HG03066 (cell line): Measurements from ENCODE around the gene PECR.
A peak's percentile ranks its signal among the peaks of the same experiment; 100 is the strongest.
"Not testable (repeated sequence)": the region's sequence is repeated elsewhere in the genome, so short reads cannot be mapped to it uniquely, and the experiment has no call there.

Experiments used
- ATAC-seq: cut with Tn5 transposase; IDR thresholded peaks from one replicate; pipeline ENCODE4 v1.9.1; 2021; ENCODE audit warnings: low read depth; ENCODE audit not compliant: unreplicated experiment

PECR gene

DNA sequence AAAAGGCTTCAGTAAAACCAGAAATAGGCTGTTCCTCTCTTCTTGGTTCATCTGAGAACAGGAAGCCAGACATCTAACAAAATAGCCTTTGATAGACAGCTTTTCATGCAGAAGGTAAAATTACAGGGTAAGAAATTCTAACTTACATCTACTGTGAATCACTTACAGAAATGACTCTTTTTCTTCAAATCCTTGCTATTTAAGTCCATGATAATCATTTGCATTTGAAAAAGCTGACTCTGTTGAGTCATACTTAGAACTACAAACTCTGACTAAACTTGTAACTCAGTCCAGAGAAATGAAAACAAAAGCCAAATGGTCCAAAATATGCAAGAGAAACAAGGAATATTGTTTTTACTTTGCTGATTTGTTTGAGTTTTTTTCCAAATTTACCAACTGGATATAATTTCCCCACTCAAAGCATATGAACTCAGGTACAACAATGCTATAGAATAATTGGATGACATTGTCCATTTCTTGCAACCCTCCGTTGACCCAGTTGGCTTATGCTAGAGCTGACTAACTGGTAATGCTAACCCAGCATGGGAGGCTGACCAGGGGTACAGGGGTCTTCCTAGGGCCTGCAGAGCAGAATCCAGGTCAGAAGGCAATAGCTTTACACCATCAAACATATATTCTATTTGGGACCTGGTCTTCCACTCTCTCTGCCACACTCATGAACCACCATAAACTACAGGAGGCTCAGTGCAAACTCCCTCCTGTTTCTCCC, 49.5 kb downstream of the PECR start:
- peak; percentile 74 for ATAC-seq

DNA sequence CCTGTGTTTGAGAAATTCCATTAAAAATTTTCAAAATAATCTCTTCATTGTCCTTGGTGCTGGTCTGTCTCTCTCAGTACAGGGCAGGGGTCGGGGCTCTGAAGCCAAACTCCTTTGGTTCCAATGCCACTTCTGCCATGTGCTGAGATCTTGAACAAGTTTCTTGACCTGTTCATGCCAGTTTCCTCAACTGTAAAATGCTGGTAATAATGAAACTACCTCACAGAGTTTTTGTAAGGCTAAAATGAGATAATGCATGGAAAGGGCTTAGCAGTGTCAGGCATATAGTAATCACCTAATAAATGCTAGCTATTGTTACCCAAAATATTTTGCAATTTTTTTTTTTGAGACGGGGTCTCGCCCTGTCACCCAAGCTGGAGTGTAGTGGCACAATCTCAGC, 51.4 kb downstream of the PECR start:
- no peak for ATAC-seq

DNA sequence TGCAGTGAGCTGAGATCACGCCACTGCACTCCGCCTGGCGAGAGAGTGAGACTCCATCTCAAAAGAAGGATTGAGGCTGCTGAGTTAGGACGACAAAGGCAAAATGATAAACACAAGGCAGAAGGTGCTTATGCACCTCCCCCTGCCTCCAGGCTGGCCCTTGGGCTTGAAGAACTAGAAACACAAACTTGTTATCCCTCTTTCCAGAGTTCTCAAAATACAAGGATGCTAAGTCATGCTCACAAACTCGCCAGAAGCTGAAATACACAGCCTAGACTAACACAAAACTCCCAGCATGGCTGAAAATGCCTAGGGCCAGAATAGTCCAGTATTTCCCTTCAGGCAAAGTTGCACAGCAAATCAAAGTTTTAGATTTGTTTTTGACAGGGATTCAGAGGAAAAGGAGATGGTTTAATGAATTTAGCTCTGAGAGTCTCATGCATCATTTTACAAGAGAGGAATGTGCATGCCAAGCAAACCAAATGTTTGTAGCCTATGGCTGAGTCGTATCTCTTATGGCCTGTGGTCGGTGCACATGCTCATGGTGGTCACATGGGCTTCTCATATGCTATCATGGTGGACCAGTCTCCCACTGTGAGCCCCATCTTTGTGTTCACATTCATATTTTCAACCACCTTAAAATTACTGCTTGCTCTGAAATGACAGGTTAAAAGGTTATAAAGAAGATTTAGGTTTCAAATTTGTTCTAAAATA, 52.0 kb downstream of the PECR start:
- ATAC-seq, result no peak

DNA sequence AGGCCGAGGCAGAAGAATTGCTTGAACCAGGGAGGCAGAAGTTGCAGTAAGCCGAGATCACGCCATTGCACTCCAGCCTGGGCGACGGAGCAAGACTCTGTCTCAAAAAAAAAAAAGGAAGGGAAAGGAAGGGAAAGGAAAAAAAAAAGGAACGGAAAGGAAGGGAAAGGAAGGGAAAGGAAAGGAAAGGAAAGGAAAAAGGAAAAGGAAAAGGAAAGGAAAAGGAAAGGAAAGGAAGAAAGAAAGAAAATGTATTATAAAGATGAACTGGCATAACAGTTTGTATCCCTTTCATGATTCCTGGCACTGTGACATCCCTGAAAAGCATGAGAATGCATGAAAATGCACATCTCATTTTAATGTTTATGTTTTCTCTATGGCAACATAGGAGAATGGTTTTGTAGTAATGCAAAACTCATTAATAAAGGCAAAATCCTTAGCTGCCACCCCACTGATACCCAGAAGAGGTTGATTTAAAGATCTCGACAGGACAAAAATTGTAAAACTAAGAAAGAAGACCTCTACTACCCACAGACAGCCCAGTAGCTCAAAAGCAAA, 56.8 kb downstream of the PECR start:
- ATAC-seq, result no peak

DNA sequence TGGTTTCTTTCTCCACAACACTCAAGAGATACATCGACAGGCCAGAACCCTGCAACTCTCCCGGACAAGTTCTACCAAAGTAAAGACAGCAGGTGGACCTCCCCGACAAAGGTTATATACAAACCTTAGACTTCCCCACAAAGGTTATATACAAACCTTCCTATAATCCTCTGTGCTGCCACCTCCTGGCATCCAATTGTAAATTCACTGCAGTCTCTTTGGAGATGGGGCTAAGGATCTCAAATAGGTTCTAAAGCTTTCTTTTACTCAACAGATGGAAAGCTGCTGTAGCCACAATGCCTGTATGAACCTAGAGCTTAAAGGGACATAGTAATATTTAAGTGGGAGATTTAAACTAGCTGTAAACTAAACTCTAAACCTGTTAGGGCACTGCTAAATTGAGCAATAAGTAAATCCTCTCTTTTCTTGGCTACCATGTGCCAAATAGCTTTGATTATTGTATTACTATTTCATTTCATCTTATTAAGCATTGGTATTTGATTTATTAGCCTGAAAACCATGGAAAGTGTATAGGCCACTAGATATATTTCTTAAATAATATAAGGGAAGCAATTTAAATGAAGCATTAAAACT, 58.5 kb downstream of the PECR start:
- peak; percentile 91 for ATAC-seq

DNA sequence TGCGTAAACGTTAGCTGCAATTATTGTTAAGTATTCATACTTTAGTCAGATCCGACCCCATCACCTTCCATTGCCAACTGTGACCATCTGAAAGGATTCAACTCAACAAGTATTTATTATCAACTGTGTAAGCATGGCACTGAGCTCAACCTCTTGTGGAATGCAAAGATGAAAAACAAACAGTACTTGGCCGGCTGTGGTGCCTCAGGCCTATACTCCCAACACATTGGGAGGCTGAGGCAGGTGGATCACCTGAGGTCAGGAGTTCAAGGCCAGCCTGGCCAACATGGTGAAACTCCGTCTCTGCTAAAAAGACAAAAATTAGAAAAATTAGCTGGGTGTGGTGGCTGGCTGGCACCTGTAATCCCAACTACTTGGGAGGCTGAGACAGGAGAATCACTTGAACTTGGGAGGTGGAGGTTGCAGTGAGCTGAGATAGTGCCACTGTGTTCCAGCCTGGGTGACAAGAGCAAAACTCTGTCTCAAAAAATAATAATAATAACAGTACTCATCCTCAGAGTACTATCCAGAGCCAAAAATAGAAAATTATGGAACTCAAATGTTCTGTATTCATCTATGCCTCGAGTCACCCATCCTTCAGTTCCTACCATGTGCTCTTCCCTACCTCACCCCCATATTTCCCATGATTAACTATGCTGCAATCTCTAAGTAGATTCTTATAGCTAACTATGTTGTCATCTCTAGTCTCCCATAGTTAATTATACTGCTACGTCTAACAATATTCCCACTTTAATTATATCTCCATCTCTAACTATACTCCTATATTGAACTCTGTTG, 59.6 kb downstream of the PECR start:
- ATAC-seq, result no peak

DNA sequence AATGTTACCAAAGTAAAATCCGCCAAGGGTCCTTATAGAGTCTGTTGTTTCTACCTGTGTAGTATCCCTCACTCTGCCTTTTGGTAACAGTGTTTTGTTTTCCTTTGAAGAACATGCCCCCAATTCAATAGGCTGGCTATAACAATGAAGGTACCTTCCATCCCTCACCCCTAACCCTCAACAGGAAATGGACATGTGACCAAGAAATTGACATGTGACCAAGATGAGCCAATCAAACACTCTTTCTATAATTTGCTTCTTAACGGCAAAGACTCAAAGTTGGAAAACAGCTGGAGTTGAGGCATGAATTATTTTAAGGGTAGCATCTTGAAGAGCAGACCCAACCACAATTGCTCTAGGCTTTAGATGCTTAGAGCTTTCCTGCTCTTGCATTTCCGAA, 62.9 kb downstream of the PECR start:
- ATAC-seq, result no peak

DNA sequence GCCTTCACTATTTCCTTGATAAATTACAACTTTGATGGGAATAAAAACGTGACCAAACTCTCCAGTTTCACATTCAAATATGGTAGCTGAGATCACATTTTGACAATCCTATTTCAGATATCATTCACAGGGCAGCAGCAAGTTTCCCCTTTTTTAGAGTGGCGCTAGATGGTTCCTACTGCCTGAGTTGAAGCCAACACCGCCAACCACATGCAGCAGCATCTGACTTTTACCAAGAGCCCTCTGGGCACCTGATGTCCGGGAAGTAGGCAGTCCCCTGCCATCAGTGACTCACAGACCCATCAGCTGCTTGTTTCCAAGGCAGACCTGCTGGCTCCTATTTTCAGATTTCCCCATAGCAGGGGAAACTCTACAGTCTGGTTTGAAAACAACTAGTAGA, 64.2 kb downstream of the PECR start:
- ATAC-seq, result no peak

DNA sequence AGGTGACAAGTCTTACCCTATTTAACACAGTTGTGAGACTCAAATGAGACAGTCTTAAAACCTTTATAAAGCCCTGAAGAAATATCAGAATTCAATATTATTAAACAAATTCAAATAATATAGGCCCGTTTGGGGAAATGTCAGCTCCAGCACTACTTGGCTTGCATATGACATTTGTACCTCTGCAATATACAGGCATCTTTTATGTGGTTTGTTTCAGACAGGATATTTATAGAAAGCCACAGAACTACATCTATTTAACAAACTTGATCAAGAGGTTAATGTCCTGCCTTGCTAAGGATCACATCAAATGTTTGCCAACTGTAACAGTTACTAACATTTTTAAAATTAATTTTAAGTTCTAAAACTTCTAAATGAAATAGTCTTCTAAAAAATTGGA, 65.0 kb downstream of the PECR start:
- no peak for ATAC-seq

DNA sequence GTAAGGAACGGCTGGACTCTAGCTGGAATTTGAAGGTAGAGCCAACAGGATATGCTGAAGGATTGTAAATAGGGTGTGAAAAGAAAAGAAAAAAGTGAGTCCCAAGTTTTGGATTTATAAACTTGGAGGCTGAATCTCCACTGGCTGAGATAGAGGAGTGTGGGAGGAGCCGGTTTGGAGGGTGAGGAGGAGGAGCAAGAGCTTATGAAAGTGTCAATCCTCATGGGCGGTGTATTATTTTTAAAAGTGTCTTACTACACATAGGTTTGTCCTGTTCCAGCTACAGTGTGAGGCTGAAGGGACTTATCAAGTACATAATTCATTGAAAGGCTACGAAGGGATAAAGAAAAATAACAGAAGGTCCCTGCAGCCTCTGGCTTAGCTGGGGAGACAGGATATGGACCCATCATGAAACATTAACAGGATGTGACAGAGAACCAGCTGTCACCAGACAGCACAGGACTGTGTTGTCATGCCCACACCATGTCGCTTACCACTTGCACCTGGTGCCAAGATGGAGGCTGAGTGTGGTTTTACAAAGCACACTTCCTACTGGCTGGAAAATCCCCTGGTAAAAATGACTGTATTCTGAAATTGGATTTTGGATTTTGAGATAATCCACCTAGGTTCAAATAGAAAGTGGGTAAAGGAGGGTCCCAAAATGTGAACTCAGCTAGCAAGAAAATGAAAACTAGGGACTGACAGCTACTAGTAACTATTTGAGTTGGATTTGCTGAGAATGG, 65.7 kb downstream of the PECR start:
- ATAC-seq, result peak; percentile 77

DNA sequence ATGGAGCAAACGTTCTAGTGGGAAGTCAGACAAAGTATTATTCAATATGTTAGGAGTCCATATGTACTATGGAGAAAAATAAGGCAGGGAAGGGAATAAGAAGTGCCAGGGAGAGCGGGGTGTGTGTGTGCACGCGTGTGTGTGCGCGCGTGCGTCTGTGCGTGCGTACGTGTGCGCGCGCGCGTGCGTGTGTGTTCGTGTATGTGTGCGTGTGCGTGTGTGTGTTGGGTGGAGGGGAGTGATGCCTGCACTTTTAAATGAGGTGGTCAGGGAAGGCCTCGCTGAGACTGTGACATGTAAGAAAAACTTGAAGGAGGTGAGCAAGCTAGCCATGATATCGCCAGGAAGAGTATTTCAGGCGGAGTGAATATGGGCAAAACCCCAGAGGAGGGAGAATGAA, 66.6 kb downstream of the PECR start:
- ATAC-seq, result no peak

DNA sequence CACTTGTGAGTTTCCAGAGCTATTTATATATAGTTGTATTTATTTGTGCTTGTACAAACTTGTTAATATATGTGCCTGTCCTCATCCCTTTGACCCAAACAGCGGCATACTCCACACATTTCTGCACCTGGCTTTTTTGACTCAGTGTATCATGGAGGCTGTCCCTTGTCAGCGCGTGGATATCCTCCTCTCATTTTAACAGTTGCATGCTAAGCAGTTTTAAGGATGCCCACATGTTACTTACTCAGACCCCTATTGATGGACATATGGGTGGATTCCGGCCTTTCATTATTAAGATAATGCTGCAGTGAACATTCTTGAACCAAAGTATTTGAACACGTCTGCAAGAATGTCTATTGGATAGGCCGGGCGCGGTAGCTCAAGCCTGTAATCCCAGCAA, 67.6 kb downstream of the PECR start:
- no peak for ATAC-seq

DNA sequence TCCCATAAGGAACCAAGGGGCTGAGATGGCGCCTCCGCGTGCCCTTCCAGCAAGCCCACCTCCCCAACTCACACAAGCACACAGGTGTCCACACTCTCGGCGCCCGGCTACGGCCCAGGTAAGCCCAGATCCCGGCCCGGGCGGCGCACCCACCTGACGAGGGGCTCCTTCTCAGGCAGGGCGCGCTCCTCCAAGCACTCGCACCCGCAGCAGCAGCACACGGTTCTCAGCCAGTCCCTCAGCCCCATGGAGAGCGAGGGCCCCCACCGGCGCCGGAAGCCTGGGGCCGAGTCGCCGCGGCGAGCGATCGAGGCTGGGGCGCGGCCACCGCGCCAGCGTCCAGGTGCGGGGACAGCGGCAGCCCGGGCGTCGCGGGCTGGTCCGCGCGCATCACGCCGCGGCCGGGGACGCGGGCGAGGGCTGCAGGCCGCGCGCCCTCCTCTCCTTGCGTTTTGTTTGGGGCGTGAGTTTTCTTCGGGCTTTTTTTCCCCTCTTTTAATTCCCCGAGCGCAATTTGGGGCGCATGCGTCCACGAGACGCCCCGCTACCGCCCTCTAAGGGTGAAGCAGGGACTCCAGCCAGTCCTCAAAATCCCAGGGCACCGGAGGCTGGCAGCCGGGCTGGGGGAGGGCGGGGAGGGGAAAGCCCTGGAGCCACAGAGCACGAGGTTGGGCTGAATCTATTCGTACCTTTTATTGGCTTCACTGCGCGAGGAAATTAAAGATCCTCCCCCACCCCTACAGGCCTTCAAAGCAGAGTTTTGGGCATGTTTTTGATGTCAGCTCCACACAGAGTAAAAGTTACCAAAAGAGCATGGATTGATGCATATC, 68.3 kb downstream of the PECR start, which contains the start of gene MREG:
Gene MREG (minus strand): TSS at position 472 of the 830 bp plus-strand sequence. CDS start 224 bp downstream, at position 248.
- ATAC-seq, result peak; percentile 44

DNA sequence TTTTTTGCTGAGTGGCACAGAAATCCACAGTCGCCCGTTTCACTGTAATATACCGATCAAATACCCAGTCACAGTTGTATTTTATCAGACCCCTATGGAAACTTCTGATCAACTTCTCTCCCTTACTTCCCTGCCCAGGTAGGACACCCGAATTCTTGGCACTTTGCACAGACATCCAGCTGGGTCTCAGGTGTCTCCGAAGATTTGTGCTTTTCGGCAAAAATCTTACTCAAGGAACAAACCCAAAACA, 68.9 kb downstream of the PECR start:
- ATAC-seq, result no peak

DNA sequence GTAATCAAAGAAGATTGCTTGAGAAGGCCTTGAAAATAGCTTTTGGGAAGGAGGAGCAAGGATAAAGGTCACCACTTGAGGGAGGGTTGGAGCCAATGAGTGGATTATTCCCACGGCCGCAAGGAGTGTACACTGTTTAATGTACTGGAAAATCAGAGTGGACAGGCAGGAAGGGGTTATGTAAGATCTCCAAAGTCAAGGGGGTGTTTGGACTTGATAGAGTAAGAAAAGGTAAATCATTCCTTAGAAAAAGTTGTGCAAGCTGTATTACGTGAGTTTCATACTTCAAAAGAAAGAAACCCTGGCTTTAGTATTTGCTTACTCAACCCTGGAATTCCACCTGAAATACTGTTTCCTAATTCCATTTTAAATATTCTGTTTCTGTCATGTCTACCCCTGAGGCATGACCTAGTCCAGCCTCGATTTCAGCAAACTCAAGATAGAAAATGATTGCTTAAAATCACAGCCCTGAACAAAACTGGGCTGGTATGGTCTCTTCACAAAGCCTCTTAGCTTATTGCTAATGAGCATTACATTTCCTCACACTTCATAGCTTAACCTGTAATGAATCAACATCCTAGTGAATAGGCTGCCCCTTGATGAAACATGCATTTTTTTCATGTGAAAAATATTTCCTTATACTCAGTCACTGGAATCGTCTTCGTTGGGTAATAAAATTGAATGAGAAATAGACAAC, 69.3 kb downstream of the PECR start:
- ATAC-seq, result no peak

DNA sequence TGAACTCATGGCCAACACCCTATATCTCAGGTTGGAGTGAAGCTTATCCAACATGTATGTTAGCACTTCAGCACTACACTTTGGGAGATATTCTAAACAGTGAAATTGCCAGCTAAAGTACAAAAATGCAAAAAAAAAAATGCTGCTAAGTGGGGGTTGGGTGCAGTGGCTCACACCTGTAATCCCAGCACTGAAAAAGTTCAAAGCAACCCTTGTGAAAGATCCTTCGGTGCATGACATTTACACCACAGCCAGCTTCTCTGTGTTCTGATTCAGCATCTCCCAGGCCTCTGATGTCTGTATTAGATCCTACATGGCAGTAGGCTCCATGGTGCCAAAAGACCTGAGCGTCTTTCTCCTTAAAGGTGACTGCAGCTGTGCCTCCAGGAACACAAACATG, 72.4 kb downstream of the PECR start:
- not testable (repeated sequence) for ATAC-seq

DNA sequence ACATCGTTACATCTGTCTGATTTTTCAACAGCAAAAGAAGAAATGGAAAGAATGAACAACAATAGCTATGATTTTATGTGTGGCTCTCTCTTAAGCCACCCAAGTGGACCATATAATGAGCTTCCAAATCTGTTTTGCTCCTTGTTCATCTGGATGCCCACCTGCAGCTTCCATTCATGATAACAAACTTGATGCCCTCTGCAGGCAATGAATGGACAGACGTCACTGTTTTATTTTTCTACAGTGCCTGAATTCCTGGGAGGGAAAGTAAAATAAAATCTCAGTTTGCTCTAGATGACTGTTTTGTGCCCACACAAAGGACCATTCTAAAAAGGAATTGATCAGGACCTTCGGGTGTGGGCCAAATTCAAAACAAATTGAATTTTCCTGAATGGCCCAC, 73.2 kb downstream of the PECR start:
- ATAC-seq, result no peak

DNA sequence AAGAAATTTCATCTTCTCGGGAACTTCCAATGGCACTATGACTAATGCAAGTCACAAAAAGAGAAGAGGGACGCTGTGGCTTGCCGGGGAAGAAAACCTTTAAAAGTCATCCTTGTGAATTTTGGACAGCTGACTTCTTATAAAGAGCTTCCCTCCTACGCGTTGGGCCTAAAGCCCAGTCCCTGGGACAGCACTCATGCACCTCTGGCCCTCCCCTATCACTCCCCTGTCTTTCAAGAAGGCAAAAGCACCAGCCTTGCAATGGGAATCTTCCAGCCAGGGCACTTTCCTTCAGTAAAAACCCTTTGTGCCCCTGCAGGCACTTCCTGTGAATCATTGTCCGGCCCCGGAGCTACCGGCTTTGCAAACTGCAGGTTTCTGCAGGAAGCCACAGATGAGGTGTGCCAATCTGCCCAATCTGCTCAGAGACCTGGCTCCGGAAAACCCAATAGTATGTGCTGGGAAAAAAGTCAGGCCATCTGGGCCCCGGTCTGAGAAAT, 75.4 kb downstream of the PECR start:
- ATAC-seq, result peak; percentile 35
